Suprapubic skin (tissue), 4 donors: ENCODE measurements around the gene SLC8B1. TPM values are rescaled to one million over a fixed set of nuclear protein-coding genes. Genes with fewer than 3 reads are reported as not detected.
A peak's percentile ranks its signal among the peaks of the same experiment; 100 is the strongest.

Source experiments
- DNase-seq, 2 donors: peaks; one replicate each; pipeline ENCODE4 v3.0.0-alpha.2; 2019; ENCODE audit warnings: low spot score in 2 of 2
- H3K27ac ChIP-seq: fragments of 200-600 bp; sonication (generic); one replicate; pipeline ENCODE4 v1.5.1; 2019
- H3K27me3 ChIP-seq: fragments of 200-600 bp; sonication (generic); one replicate; pipeline ENCODE4 v1.5.1; 2019
- H3K36me3 ChIP-seq: fragments of 200-600 bp; sonication (generic); one replicate; pipeline ENCODE4 v1.5.1; 2019
- H3K4me1 ChIP-seq: fragments of 200-600 bp; sonication (generic); one replicate; pipeline ENCODE4 v1.5.1; 2019
- H3K4me3 ChIP-seq: fragments of 200-600 bp; sonication (generic); one replicate; pipeline ENCODE4 v1.5.1; 2019; ENCODE audit warnings: mild to moderate bottlenecking
- H3K9me3 ChIP-seq: fragments of 200-600 bp; sonication (generic); one replicate; pipeline ENCODE4 v1.5.1; 2019
- CTCF ChIP-seq, 2 donors: fragments of 200-600 bp in 1 of 2; fragments of 450-650 bp in 1 of 2; sonication (generic) in 1 of 2; IDR thresholded peaks; one replicate each; pipeline ENCODE4 v1.5.1; 2016 to 2019; ENCODE audit warnings: antibody characterized with exemption in 2 of 2, mild to moderate bottlenecking in 1 of 2, moderate library complexity in 1 of 2
- EP300 ChIP-seq: sonication (generic); formaldehyde crosslinking; IDR thresholded peaks from one replicate; pipeline ENCODE4 v1.6.1; 2017; ENCODE audit warnings: antibody characterized with exemption
- POLR2A ChIP-seq, 2 donors: fragments of 450-650 bp; IDR thresholded peaks; one replicate each; pipeline ENCODE4 v1.6.1; 2017; ENCODE audit warnings: antibody characterized with exemption in 2 of 2, mild to moderate bottlenecking in 2 of 2, moderate library complexity in 2 of 2
- POLR2AphosphoS5 ChIP-seq, 3 donors: sonication (generic); formaldehyde crosslinking; IDR thresholded peaks; one replicate each; pipeline ENCODE4 v1.6.1; 2017; ENCODE audit warnings: antibody characterized with exemption in 3 of 3
- WGBS: methylation state at CpG from one replicate; pipeline ENCODE4 v1.1.5; 2018; 5-methylcytosine and 5-hydroxymethylcytosine counted together
- total RNA-seq, 4 donors: library from RNA; depleted of rRNA; stranded (reverse); fragments of >200 nt; gene quantifications; one replicate each; pipeline ENCODE4 v1.1.0, GENCODE V29; 2016

Gene SLC8B1
- total RNA-seq, 4 donors from 2014 or later, result 29.1 to 70.2 (median 34.9) TPM

GRCh38 chr12:113263431-113263963, 71.4 kb downstream of the SLC8B1 start:
- H3K9me3 ChIP-seq, result no peaks in the 10 kb centered on the region
- peaks cover 29% of the 10 kb centered on the region for H3K4me1 ChIP-seq
- WGBS, result 97% methylated on average over 9 of the region's 9 CpGs
- H3K4me3 ChIP-seq, result no peak overlapping the region
- H3K36me3 ChIP-seq, result peaks cover 35% of the 10 kb centered on the region
- TF ChIP-seq POLR2AphosphoS5 (IDR thresholded peaks at IDR 0.05) (no peak), POLR2A (IDR thresholded peaks at IDR 0.05) (no peak), CTCF (IDR thresholded peaks at IDR 0.05) (no peak), EP300 (no peak)
- DNase-seq, result peak in 1 of 2 donors; percentile 45
- no peaks in the 10 kb centered on the region for H3K27me3 ChIP-seq
- no peak overlapping the region for H3K27ac ChIP-seq

- TF ChIP-seq POLR2A (IDR thresholded peaks at IDR 0.05), result no peak
- no peak for TF ChIP-seq EP300
- no peak for TF ChIP-seq CTCF (IDR thresholded peaks at IDR 0.05)
- TF ChIP-seq POLR2AphosphoS5 (IDR thresholded peaks at IDR 0.05), result no peak
- H3K4me1 ChIP-seq, result peaks cover 32% of the 10 kb centered on the region
- DNase-seq, result peak in 1 of 2 donors; percentile 19
- no peaks in the 10 kb centered on the region for H3K27me3 ChIP-seq
- H3K4me3 ChIP-seq, result no peak overlapping the region
- H3K36me3 ChIP-seq, result peaks cover 27% of the 10 kb centered on the region
- H3K9me3 ChIP-seq, result no peaks in the 10 kb centered on the region
- peak overlapping the region; percentile 21 for H3K27ac ChIP-seq
These were observed 72.2 kb downstream of the SLC8B1 start for GRCh38 chr12:113262710-113263109.

- DNase-seq, result peak in 1 of 2 donors; percentile 22
- H3K36me3 ChIP-seq, result peaks cover 24% of the 10 kb centered on the region
- 66% methylated on average over 6 of the region's 6 CpGs for WGBS
- TF ChIP-seq POLR2AphosphoS5 (IDR thresholded peaks at IDR 0.05) (no peak), CTCF (IDR thresholded peaks at IDR 0.05) (no peak), EP300 (no peak), POLR2A (IDR thresholded peaks at IDR 0.05) (no peak)
- H3K4me1 ChIP-seq, result peaks cover 32% of the 10 kb centered on the region
- no peaks in the 10 kb centered on the region for H3K27me3 ChIP-seq
- no peaks in the 10 kb centered on the region for H3K9me3 ChIP-seq
- H3K27ac ChIP-seq, result no peak overlapping the region
- no peak overlapping the region for H3K4me3 ChIP-seq
These were observed 73.0 kb downstream of the SLC8B1 start for GRCh38 chr12:113261847-113262470.

- H3K4me1 ChIP-seq, result peaks cover 32% of the 10 kb centered on the region
- no peaks in the 10 kb centered on the region for H3K9me3 ChIP-seq
- H3K27ac ChIP-seq, result peak overlapping the region; percentile 77
- no peaks in the 10 kb centered on the region for H3K27me3 ChIP-seq
- TF ChIP-seq POLR2AphosphoS5 (IDR thresholded peaks at IDR 0.05), result no peak
- no peak for TF ChIP-seq EP300
- TF ChIP-seq CTCF (IDR thresholded peaks at IDR 0.05), result no peak
- TF ChIP-seq POLR2A (IDR thresholded peaks at IDR 0.05), result no peak
- H3K4me3 ChIP-seq, result no peak overlapping the region
- peak in 1 of 2 donors; percentile 25 for DNase-seq
- WGBS, result 86% methylated on average over 12 of the region's 12 CpGs
- peaks cover 12% of the 10 kb centered on the region for H3K36me3 ChIP-seq
These were observed 74.1 kb downstream of the SLC8B1 start for GRCh38 chr12:113260636-113261300.

- TF ChIP-seq POLR2AphosphoS5 (IDR thresholded peaks at IDR 0.05), result no peak
- no peak for TF ChIP-seq POLR2A (IDR thresholded peaks at IDR 0.05)
- no peak for TF ChIP-seq CTCF (IDR thresholded peaks at IDR 0.05)
- TF ChIP-seq EP300, result no peak
- 79% methylated on average over 5 of the region's 5 CpGs for WGBS
- Histone ChIP-seq H3K27me3 (no peaks in the 10 kb centered on the region), H3K36me3 (peaks cover 8% of the 10 kb centered on the region), H3K27ac (peak overlapping the region; percentile 77), H3K4me1 (peaks cover 32% of the 10 kb centered on the region), H3K9me3 (no peaks in the 10 kb centered on the region), H3K4me3 (no peak overlapping the region)
- DNase-seq, result no peak
These were observed 74.8 kb downstream of the SLC8B1 start for GRCh38 chr12:113260127-113260526.
